Measurements from ENCODE around the gene SIVA1.

The SIVA1 gene

GRCh38 chr14:104788873-104789663 lies 36.1 kb downstream of the SIVA1 start:
- in situ Hi-C loops (cut with MboI; ENCODE audit: low sequenced_read_pairs, unreplicated experiment) = no loop called here
- TF ChIP-seq, protein P1, sequence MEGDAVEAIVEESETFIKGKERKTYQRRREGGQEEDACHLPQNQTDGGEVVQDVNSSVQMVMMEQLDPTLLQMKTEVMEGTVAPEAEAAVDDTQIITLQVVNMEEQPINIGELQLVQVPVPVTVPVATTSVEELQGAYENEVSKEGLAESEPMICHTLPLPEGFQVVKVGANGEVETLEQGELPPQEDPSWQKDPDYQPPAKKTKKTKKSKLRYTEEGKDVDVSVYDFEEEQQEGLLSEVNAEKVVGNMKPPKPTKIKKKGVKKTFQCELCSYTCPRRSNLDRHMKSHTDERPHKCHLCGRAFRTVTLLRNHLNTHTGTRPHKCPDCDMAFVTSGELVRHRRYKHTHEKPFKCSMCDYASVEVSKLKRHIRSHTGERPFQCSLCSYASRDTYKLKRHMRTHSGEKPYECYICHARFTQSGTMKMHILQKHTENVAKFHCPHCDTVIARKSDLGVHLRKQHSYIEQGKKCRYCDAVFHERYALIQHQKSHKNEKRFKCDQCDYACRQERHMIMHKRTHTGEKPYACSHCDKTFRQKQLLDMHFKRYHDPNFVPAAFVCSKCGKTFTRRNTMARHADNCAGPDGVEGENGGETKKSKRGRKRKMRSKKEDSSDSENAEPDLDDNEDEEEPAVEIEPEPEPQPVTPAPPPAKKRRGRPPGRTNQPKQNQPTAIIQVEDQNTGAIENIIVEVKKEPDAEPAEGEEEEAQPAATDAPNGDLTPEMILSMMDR (IDR thresholded peaks at IDR 0.05; ENCODE audit: borderline replicate concordance, control extremely low read depth, extremely low read depth, insufficient read depth, missing control alignments) = no peak
- DNase-seq (ENCODE audit: low spot score) = no peak

DNA sequence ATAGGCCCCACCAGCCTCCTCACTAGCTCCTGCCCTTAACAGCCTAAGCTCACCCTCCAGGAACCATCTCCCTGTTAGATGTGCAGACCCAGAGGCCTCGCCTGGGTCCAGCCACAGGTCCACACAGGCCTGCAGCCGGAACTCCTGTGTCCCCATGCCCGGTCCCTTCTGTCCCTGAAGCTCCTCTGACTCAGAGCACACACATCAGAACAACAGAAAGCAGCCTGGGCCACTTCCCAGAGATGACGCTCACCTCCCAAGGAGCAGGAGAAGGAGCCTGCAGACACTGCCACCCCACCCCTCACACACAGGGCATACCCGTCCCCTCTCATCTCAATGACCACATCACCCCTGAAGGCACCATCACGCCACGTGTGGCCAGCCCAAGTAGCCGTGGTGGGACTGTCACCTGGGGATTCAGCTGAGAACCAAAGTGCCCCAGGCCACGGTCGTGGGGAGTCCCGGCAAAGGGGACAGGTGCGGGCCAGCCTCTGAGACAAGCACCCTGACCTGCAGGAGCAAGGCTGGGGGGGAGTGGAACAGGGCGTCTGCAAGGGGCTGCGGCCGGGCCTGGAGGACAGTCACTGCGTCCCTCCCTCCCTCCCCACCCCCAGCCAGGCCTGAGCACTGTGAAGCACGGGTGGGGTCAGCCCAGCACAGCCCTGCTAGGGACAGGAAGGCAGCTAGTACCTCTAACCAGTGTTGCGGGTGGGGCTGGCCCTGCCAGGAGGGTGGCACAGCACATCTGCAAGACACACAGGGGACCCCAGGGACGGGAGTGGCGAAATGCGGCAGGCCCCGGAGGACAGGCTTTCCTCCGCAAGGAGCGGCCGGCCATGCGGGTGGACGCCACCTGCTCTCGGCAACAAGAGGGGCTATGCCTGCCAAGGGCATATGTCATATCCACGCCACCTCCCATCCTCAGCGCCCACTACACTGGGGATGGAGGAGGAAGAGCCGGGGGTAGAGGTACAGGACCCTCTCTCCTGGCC lies 37.1 kb downstream of the SIVA1 start:
- in situ Hi-C loops (cut with MboI; ENCODE audit: low sequenced_read_pairs, unreplicated experiment) = no loop called here
- no peak for DNase-seq (ENCODE audit: low spot score)

GRCh38 chr14:104791425-104791824 lies 38.5 kb downstream of the SIVA1 start:
- no peak for DNase-seq (ENCODE audit: low spot score)
- TF ChIP-seq, protein P1 (IDR thresholded peaks at IDR 0.05; ENCODE audit: borderline replicate concordance, control extremely low read depth, extremely low read depth, insufficient read depth, missing control alignments) = no peak
- in situ Hi-C loops (cut with MboI; ENCODE audit: low sequenced_read_pairs, unreplicated experiment) = no loop called here

More for the DNA sequence above, 37.1 kb downstream of the SIVA1 start:
- TF ChIP-seq, protein P1 (IDR thresholded peaks at IDR 0.05; ENCODE audit: borderline replicate concordance, control extremely low read depth, extremely low read depth, insufficient read depth, missing control alignments) = no peak

DNA sequence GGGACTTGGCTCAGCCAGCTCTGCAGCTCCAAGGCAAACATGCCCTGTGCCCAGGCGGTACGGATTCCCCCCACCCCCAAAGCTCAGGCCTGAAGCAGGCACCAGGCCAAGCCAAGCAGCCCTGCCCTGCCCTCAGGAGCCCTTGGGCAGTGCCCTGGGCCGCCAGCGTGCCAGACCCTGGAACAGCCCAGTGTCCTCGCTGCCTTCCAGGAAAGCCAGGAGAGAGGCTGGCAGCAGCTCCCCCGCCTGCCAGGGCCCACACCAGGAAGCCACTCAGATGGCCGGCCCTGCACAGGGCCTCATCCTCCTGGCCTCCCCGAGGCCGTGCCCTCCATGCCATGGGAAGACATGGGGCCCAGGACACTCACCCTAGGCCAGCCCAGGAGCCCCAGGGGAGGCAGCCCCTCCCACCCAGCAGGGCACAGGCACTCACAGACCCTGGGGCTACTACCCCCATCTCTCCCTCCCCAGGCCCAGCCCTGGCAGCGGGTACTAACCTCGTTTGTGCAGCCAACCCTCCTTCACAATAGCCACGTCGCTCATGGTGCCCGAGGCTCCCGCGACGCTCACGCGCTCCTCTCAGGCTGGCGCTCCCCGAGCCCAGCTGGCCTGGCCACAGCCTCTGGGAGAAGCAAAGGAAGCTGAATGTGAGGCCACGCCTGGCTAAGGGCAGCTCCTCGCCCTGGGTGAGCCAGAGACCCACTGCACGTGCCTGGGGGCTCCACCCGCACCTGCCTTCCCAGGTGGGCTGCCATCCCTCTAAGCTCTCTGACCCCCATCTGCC lies 39.3 kb downstream of the SIVA1 start:
- DNase-seq (ENCODE audit: low spot score) = no peak
- TF ChIP-seq, protein P1 (IDR thresholded peaks at IDR 0.05; ENCODE audit: borderline replicate concordance, control extremely low read depth, extremely low read depth, insufficient read depth, missing control alignments) = no peak
- in situ Hi-C loops (cut with MboI; ENCODE audit: low sequenced_read_pairs, unreplicated experiment) = no loop called here

DNA sequence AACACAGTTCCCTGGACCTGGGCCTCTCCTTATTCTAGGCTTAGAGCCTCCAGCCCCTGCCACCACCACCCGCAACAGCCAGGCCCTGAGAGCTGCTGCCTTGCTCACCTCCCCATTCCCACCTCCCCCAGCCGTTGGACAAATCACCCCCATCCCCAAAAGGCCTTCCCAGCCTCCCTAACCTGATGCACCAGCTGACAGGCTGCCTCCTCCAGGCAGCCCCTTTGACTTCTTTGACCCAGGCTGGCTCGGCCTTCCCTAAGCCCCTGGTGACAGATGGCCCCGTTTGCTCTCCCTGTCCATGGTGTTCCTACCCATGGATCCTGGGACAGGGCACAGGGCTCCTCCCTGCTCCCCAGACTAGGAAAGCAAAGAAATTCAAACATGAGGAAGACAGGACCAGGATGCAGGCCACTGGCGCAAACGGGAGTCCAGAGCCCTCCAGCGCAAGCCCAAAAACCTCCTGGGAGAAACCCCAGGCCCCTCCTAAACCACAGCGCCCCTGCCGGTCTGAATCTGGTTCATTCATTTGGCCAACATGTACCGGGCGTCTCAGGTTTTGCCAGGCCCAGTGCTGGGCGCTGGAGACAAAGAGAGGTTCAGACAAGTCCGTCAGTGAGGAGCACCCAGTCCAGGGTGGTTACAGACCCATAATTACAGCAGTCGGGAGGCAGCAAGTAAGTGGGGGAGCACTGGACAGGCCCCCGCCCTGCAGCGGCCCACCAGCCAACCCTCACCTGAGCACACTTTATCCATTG lies 40.2 kb downstream of the SIVA1 start:
- in situ Hi-C loops (cut with MboI; ENCODE audit: low sequenced_read_pairs, unreplicated experiment) = no loop called here
- no peak for DNase-seq (ENCODE audit: low spot score)
- TF ChIP-seq, protein P1 (IDR thresholded peaks at IDR 0.05; ENCODE audit: borderline replicate concordance, control extremely low read depth, extremely low read depth, insufficient read depth, missing control alignments) = no peak
